HG02610 (cell line): ENCODE data around the gene LIPT1.
"Not testable (repeated sequence)": the region's sequence is repeated elsewhere in the genome, so short reads cannot be mapped to it uniquely, and the experiment has no call there.

ENCODE experiments used
- ATAC-seq: cut with Tn5 transposase; IDR thresholded peaks from one replicate; pipeline ENCODE4 v1.9.1; 2021; ENCODE audit warnings: mild to moderate bottlenecking, moderate library complexity; ENCODE audit not compliant: unreplicated experiment

The LIPT1 gene

GRCh38 chr2:99171377-99172140 lies 16.8 kb downstream of the LIPT1 start:
- ATAC-seq: no peak

- ATAC-seq: peak; percentile 91
Measured at GRCh38 chr2:99180755-99181623, 26.2 kb downstream of the LIPT1 start, which contains the start of the genes MITD1 and MRPL30. TSS of gene MITD1 (minus strand) at chr2:99181058. CDS start at chr2:99180981, 77 bp downstream. TSS of gene MRPL30 (plus strand) at chr2:99181184. CDS start at chr2:99186204, 5,020 bp downstream.

- no peak for ATAC-seq
Measured at GRCh38 chr2:99181624-99182000, 26.8 kb downstream of the LIPT1 start.

GRCh38 chr2:99183025-99183424 lies 28.3 kb downstream of the LIPT1 start:
- no peak for ATAC-seq

GRCh38 chr2:99184811-99185210 lies 30.0 kb downstream of the LIPT1 start:
- ATAC-seq: no peak

- no peak for ATAC-seq
Measured at GRCh38 chr2:99187011-99187410, 32.2 kb downstream of the LIPT1 start.

GRCh38 chr2:99188357-99188756 lies 33.6 kb downstream of the LIPT1 start:
- no peak for ATAC-seq

GRCh38 chr2:99190548-99190947 lies 35.8 kb downstream of the LIPT1 start:
- no peak for ATAC-seq

- ATAC-seq: not testable (repeated sequence)
Measured at GRCh38 chr2:99192364-99192763, 37.6 kb downstream of the LIPT1 start.

- ATAC-seq: no peak
Measured at GRCh38 chr2:99198103-99198841, 43.5 kb downstream of the LIPT1 start.

GRCh38 chr2:99200076-99200800 lies 45.5 kb downstream of the LIPT1 start:
- ATAC-seq: no peak

GRCh38 chr2:99201959-99202678 lies 47.4 kb downstream of the LIPT1 start:
- no peak for ATAC-seq

GRCh38 chr2:99205491-99205890 lies 50.7 kb downstream of the LIPT1 start:
- no peak for ATAC-seq
